RPMI7951 (cell line): ENCODE measurements around the gene COL6A3. TPM values are rescaled to one million over a fixed set of nuclear protein-coding genes. Genes with fewer than 3 reads are reported as not detected.
A peak's percentile ranks its signal among the peaks of the same experiment; 100 is the strongest.
"Not testable (repeated sequence)": the region's sequence is repeated elsewhere in the genome, so short reads cannot be mapped to it uniquely, and the experiment has no call there.

Experiments
- DNase-seq: peaks from one replicate; pipeline ENCODE4 v3.0.0-alpha.2; 2012; ENCODE audit warnings: low read depth
- total RNA-seq: library from RNA; depleted of rRNA; stranded (reverse); fragments of >200 nt; shearing (Covaris generic); gene quantifications from 2 replicates; pipeline ENCODE4 v1.2.3, GENCODE V29; 2014

COL6A3 gene
- total RNA-seq, 1 experiment from 2014 or later = 3.6 TPM

DNA sequence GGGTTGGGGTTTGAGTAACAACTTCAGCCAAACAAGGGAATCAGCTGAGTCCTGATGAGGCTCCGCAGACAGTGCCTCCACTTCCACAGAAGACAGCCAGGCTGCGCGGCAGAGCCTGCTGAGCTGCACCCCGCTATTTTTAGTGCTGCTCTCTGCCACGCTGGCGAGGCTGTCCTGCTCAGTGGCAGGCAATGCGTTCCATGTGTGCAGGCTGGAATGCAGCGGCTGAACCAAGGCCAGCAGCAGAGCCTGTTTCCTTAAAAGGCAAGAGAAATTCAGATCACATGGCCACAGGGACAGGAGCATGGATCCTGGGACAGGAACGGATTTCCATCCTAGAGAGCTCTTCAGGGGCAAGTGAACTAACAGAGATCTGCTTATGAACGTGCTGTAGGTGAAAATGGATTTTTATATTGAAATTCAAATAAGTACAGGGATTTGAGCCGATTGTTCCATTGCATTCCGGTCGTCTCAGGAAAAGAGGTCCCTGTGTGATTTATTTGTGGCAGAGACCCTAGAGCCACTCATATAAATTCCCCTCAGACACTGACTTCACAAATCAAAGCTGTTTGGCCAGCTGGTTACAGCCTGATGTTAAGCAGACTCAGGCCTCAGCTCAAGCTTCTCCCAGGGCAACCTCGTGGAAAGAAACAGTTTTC, 98.7 kb downstream of the COL6A3 start:
- peak; percentile 99 for DNase-seq

- DNase-seq = no peak
Observed at GRCh38 chr2:237314681-237315080, 99.3 kb downstream of the COL6A3 start.

- no peak for DNase-seq
Observed at GRCh38 chr2:237314198-237314597, 99.8 kb downstream of the COL6A3 start.

DNA sequence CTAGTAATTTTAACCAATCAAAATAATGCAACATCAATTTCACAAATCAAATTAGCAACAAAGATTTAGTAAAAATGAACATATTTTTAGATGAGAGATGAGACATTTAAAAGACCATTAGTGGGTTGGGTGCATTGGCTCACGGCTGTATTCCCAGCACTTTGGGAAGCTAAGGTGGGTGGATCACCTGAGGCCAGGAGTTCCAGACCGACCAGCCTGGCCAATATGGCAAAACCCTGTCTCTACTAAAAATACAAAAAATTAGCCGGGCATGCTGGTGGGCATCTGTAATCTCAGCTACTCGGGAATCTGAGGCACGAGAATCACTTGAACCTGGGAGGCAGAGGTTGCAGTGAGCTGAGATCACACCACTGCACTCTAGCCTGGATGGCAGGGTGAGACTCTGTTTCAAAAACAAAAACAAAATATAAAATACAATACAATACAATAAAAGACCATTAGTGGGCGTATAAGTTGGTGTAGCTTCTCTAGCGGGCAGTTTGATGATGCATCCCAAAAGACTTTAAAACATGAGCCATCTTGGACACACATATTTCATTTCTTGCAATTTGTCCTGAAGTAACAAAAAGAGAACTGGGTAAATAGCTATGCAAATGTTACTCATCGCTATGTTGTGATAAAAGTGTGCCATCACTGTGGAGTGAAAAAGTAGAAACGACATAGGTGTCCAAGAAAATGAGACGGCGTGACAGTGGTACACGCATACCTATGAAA, 101.8 kb downstream of the COL6A3 start:
- DNase-seq = no peak

- DNase-seq = peak; percentile 52
Observed at GRCh38 chr2:237310515-237311114, 103.3 kb downstream of the COL6A3 start.

DNA sequence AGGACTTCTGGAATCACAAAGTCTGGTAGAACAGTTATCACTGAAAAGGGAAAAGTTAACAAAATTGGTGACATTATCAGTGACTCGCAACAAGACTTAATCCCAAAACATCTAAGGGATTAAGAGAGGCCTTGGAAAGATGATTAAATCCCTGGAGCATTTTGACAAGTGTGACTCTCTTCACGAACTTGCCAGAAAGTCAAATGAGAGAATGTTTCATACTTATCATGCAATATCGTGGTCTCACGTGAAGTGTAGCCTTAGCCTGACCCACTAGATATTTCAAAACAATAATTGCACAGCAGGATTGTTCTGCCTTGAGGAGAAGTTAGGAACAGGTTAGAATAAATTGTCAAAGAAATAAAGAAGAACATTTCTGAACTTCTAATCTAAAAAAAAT, 104.5 kb downstream of the COL6A3 start:
- no peak for DNase-seq

- DNase-seq = no peak
Observed at GRCh38 chr2:237309011-237309410, 105.0 kb downstream of the COL6A3 start.

DNA sequence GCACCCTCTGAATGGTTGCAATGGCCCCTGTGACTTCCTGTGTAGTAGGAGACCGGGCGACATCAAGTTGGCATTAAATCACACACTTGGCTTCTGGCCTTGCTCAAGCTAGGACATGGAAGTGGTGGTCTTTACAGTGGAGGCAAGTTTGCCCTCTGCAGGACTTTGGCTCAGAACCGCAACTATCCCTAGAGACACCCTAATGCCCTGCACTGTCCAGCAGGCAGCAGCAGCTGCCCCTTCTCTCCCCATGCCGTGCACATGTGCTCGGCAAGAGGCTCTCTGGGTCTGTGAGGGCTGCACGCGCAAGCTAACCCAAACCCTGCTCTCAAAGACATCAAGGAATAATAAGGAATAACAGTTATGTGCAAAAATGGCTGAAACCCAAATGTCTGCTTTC, 106.5 kb downstream of the COL6A3 start:
- DNase-seq = no peak

- DNase-seq = peak; percentile 54
Observed at GRCh38 chr2:237306787-237307170, 107.2 kb downstream of the COL6A3 start.

- peak; percentile 86 for DNase-seq
Observed at GRCh38 chr2:237306083-237306786, 107.7 kb downstream of the COL6A3 start.

DNA sequence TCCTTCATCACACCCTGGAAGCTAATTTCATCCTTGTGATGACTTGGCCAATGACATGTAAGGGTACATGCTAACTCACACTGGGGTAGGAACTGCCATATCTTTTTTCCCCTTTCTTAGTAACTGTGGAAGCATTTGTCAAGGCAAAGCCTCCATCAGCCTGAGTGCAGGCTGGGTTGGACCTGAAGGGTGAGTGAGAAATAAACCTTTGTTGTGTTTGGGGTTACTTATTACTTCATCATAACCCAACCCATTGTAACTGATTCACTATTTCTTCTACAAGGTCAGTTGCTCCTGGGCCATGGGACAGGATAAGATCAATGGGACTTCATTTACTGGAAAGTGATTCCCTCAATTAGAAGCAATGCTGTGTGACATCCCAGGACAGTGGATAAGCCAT, 108.4 kb downstream of the COL6A3 start:
- no peak for DNase-seq

DNA sequence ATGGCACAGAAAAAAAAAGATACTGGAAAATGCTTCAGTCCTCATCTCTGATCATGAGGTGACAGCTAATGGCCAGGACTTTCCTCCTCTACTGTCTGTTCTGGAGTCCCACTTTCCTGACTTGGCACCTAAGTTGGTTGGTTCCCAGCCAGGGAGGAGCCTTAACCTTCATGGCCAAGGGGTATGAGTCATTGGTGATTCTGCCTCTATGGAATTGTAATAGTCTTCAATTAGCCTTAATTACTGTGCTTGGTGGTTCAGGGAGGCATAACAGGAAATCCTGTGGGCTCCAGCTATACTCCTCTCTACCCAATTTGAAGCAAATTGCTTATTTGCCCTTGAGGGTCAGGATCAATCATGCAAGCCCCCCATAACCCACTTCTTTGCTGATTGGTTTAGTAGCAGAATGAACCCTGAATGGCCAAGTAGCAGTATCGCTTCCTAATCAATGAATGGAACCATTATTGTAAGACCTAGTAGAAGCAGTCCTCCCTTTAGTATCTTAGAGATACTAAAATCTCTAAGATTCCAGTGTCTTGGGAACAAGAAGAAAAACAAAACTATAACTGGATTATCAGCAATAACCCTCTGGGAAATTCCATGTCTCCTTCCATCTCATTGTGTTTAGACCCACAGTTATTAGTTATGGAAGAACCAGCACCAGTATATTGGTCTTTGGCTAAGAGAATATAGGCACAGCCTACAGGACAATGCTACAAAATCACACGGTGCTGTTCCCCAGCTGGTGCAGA, 109.0 kb downstream of the COL6A3 start:
- DNase-seq = peak; percentile 99

- not testable (repeated sequence) for DNase-seq
Observed at GRCh38 chr2:237303244-237303643, 110.7 kb downstream of the COL6A3 start.

DNA sequence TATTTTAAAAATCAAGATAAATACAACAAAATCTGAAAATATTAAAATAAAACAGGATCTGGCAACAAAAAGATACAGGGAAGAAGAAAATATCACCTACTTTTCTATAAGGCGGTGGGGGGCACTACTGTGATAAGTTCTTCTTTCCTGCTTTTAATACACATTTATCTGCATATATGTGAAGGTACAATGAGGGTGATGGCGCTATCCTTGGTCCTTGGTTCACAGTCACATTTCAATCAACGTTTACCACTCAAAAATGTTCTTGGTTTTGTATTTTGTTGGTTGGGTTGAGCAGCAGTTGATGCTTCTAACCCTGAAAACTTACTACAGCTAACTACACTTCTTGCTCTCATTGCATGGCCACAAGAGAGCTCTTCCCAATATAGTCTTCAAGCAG, 112.4 kb downstream of the COL6A3 start:
- DNase-seq = no peak

DNA sequence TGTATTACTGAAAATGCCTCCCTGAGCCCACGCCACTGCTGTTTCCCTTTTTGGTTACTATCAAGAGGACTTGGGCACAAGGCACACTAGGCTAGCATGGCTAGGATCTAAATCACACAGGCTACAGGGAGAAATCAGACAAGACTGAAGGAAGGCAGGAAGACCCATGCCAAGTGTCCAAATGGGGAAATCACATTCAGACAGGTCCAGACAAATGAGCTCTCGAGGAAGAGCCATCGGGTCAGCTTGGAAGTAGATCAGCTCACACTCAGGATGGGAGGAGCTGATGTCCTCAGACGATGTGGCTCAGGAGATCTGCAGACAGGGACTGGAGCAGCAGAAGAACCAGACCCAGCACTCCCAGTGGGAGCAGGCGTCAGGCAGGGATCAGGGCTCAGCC, 113.2 kb downstream of the COL6A3 start:
- DNase-seq = no peak

GRCh38 chr2:237299906-237300305, 114.1 kb downstream of the COL6A3 start:
- DNase-seq = peak; percentile 99

GRCh38 chr2:237298151-237299118, 115.5 kb downstream of the COL6A3 start:
- DNase-seq = peak; percentile 95

- peak; percentile 90 for DNase-seq
Observed at GRCh38 chr2:237297421-237298150, 116.4 kb downstream of the COL6A3 start.

DNA sequence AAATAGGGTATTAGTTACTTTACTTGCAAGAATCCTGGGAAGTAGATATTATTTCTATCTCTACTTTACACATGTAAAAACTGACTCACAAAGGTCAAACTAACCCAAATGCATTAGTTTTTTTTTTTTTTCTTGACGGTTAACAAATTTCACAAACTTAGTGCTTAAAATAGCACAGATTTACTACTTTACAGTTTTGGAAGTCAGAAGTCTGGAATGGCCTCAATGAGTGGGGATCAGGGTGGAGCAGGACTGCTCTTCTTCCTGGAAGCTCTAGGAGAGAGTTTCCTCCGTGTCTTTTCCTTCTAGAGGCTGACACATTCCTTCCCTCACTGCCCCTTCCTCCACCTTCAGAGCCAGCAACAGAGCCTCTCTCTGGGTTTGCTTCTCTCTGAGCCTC, 117.2 kb downstream of the COL6A3 start:
- DNase-seq = no peak
